Suprapubic skin (tissue), 4 donors: ENCODE results near the gene PIGC.

Experiments used
- EP300 ChIP-seq: sonication (generic); formaldehyde crosslinking; IDR thresholded peaks from one replicate; pipeline ENCODE4 v1.6.1; 2017; ENCODE audit warnings: antibody characterized with exemption
- POLR2A ChIP-seq, 2 donors: fragments of 450-650 bp; IDR thresholded peaks; one replicate each; pipeline ENCODE4 v1.6.1; 2017; ENCODE audit warnings: antibody characterized with exemption in 2 of 2, mild to moderate bottlenecking in 2 of 2, moderate library complexity in 2 of 2
- POLR2AphosphoS5 ChIP-seq, 3 donors: sonication (generic); formaldehyde crosslinking; IDR thresholded peaks; one replicate each; pipeline ENCODE4 v1.6.1; 2017; ENCODE audit warnings: antibody characterized with exemption in 3 of 3
- TF ChIP-seq, protein P1 (sequence below), 2 donors: fragments of 200-600 bp in 1 of 2; fragments of 450-650 bp in 1 of 2; sonication (generic) in 1 of 2; IDR thresholded peaks; one replicate each; pipeline ENCODE4 v1.5.1; 2016 to 2019; ENCODE audit warnings: antibody characterized with exemption in 2 of 2, mild to moderate bottlenecking in 1 of 2, moderate library complexity in 1 of 2

DNA sequence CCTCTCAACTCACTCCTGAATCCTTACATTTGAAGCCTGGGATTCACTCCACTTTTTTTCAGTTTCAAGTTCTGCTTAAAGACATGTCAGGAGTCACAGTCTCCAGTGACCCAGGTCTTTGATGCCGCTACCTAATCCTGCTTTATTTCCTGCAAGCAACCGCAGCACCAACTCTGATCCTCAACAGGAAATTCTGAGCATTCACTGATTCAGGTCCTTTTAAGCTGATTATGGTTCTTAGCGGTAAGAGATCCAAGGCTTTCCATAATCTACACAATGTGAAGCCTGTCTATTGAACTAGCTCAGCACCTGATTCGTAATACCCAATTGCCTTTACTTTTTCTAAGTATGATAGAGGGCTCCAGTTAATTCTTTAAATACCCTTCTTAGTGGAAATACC is 43.7 kb upstream of the PIGC start:
- TF ChIP-seq, protein P1, sequence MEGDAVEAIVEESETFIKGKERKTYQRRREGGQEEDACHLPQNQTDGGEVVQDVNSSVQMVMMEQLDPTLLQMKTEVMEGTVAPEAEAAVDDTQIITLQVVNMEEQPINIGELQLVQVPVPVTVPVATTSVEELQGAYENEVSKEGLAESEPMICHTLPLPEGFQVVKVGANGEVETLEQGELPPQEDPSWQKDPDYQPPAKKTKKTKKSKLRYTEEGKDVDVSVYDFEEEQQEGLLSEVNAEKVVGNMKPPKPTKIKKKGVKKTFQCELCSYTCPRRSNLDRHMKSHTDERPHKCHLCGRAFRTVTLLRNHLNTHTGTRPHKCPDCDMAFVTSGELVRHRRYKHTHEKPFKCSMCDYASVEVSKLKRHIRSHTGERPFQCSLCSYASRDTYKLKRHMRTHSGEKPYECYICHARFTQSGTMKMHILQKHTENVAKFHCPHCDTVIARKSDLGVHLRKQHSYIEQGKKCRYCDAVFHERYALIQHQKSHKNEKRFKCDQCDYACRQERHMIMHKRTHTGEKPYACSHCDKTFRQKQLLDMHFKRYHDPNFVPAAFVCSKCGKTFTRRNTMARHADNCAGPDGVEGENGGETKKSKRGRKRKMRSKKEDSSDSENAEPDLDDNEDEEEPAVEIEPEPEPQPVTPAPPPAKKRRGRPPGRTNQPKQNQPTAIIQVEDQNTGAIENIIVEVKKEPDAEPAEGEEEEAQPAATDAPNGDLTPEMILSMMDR (IDR thresholded peaks at IDR 0.05) = no peak
- no peak for TF ChIP-seq POLR2AphosphoS5 (IDR thresholded peaks at IDR 0.05)
- TF ChIP-seq POLR2A (IDR thresholded peaks at IDR 0.05) = no peak
- no peak for TF ChIP-seq EP300
